ENCODE measurements around the gene SGPP1. TPM values are rescaled to one million over a fixed set of nuclear protein-coding genes. Genes with fewer than 3 reads are reported as not detected.

The SGPP1 gene
- polyA plus RNA-seq, 1 experiment, result 14.5 TPM

DNA sequence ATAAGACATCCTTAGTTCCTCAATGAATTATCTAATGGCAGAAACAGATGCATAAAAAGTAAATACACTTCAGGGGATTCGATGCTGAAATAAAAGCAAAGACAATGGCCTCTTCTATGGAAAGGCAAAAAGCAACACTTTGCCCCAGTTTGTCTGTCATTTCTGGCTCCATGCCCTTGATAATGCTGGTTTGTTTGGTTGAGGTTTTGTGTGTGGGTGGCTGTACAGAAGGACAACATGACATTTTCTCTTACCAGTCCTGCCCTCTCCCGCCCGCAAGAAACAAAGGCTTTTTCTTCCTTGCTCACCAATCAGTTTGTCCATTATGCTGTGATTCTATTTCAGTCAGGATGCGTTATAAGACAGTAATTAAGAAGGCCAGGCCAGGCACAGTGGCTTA is 68.1 kb downstream of the SGPP1 start:
- DNase-seq (ENCODE audit: low read depth, low spot score), result no peak
- Histone ChIP-seq H3K4me3 (ENCODE audit: low read depth, low read length) (no peak overlapping the region), H3K27ac (ENCODE audit: low read depth, low read length) (no peak overlapping the region), H3K27me3 (ENCODE audit: control insufficient read depth, insufficient read depth, low read length) (no peaks in the 10 kb centered on the region), H3K9me3 (ENCODE audit: control insufficient read depth, insufficient read depth, low read length) (peaks cover 7% of the 10 kb centered on the region; the same call in 1 of the 2 replicates)
- ChIA-PET POLR2A (no interaction called here), CTCF (no interaction called here)
- TF ChIP-seq, protein P1, sequence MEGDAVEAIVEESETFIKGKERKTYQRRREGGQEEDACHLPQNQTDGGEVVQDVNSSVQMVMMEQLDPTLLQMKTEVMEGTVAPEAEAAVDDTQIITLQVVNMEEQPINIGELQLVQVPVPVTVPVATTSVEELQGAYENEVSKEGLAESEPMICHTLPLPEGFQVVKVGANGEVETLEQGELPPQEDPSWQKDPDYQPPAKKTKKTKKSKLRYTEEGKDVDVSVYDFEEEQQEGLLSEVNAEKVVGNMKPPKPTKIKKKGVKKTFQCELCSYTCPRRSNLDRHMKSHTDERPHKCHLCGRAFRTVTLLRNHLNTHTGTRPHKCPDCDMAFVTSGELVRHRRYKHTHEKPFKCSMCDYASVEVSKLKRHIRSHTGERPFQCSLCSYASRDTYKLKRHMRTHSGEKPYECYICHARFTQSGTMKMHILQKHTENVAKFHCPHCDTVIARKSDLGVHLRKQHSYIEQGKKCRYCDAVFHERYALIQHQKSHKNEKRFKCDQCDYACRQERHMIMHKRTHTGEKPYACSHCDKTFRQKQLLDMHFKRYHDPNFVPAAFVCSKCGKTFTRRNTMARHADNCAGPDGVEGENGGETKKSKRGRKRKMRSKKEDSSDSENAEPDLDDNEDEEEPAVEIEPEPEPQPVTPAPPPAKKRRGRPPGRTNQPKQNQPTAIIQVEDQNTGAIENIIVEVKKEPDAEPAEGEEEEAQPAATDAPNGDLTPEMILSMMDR (IDR thresholded peaks at IDR 0.05; ENCODE audit: low read depth, low read length), result no peak

GRCh38 chr14:63656194-63656593 is 71.7 kb downstream of the SGPP1 start:
- TF ChIP-seq, protein P1 (IDR thresholded peaks at IDR 0.05; ENCODE audit: low read depth, low read length), result no peak
- Histone ChIP-seq H3K9me3 (ENCODE audit: control insufficient read depth, insufficient read depth, low read length) (no peaks in the 10 kb centered on the region), H3K4me3 (ENCODE audit: low read depth, low read length) (no peak overlapping the region), H3K27me3 (ENCODE audit: control insufficient read depth, insufficient read depth, low read length) (no peaks in the 10 kb centered on the region), H3K27ac (ENCODE audit: low read depth, low read length) (no peak overlapping the region)
- ChIA-PET CTCF (no interaction called here), POLR2A (no interaction called here)
- no peak for DNase-seq (ENCODE audit: low read depth, low spot score)

- TF ChIP-seq, protein P1 (IDR thresholded peaks at IDR 0.05; ENCODE audit: low read depth, low read length), result no peak
- Histone ChIP-seq H3K27ac (ENCODE audit: low read depth, low read length) (no peak overlapping the region), H3K4me3 (ENCODE audit: low read depth, low read length) (no peak overlapping the region), H3K27me3 (ENCODE audit: control insufficient read depth, insufficient read depth, low read length) (no peaks in the 10 kb centered on the region), H3K9me3 (ENCODE audit: control insufficient read depth, insufficient read depth, low read length) (no peaks in the 10 kb centered on the region)
- DNase-seq (ENCODE audit: low read depth, low spot score), result no peak
- ChIA-PET POLR2A (no interaction called here), CTCF (no interaction called here)
Measured at GRCh38 chr14:63654936-63655335, 72.9 kb downstream of the SGPP1 start.

- TF ChIP-seq, protein P1 (IDR thresholded peaks at IDR 0.05; ENCODE audit: low read depth, low read length), result no peak
- H3K4me3 ChIP-seq (ENCODE audit: low read depth, low read length), result no peak overlapping the region
- H3K27ac ChIP-seq (ENCODE audit: low read depth, low read length), result no peak overlapping the region
- no peak for DNase-seq (ENCODE audit: low read depth, low spot score)
- ChIA-PET POLR2A (no interaction called here), CTCF (interaction anchor here (0.7 kb wide), 1 partner anchor 649 kb away, joined by 3 read pairs; no protein-coding TSS in a partner anchor)
- no peaks in the 10 kb centered on the region for H3K9me3 ChIP-seq (ENCODE audit: control insufficient read depth, insufficient read depth, low read length)
- no peaks in the 10 kb centered on the region for H3K27me3 ChIP-seq (ENCODE audit: control insufficient read depth, insufficient read depth, low read length)
Measured at GRCh38 chr14:63654346-63654745, 73.5 kb downstream of the SGPP1 start.

- TF ChIP-seq, protein P1 (IDR thresholded peaks at IDR 0.05; ENCODE audit: low read depth, low read length), result no peak
- CTCF ChIA-PET, result interaction anchor here (0.7 kb wide), 1 partner anchor 52 kb away, joined by 3 read pairs; no protein-coding TSS in a partner anchor
- POLR2A ChIA-PET, result no interaction called here
- no peak overlapping the region for H3K4me3 ChIP-seq (ENCODE audit: low read depth, low read length)
- H3K27ac ChIP-seq (ENCODE audit: low read depth, low read length), result no peak overlapping the region
- H3K27me3 ChIP-seq (ENCODE audit: control insufficient read depth, insufficient read depth, low read length), result no peaks in the 10 kb centered on the region
- DNase-seq (ENCODE audit: low read depth, low spot score), result no peak
- H3K9me3 ChIP-seq (ENCODE audit: control insufficient read depth, insufficient read depth, low read length), result no peaks in the 10 kb centered on the region
Measured at GRCh38 chr14:63652406-63652805, 75.5 kb downstream of the SGPP1 start.

All from AG04450 (cell line).